NCI-H2227 (cell line): Measurements from ENCODE around the gene OTOP1.
"Not testable (repeated sequence)": the region's sequence is repeated elsewhere in the genome, so short reads cannot be mapped to it uniquely, and the experiment has no call there.

ENCODE experiments used
- DNase-seq: peaks from one replicate; lab custom pipeline; 2025; ENCODE audit not compliant: unreplicated experiment; lab: John Stamatoyannopoulos, UW

The OTOP1 gene

GRCh38 chr4:4233610-4234009, 6.9 kb upstream of the OTOP1 start:
- DNase-seq = no peak

- DNase-seq = no peak
Observed at GRCh38 chr4:4228356-4228668, 1.6 kb upstream of the OTOP1 start.

GRCh38 chr4:4227510-4228355, 1.0 kb upstream of the OTOP1 start:
- no peak for DNase-seq

GRCh38 chr4:4225915-4226605, 669 bp downstream of the OTOP1 start:
- peak; percentile 12 for DNase-seq

GRCh38 chr4:4217113-4217512, 9.6 kb downstream of the OTOP1 start:
- DNase-seq = no peak

- DNase-seq = no peak
Observed at GRCh38 chr4:4216648-4217047, 10.1 kb downstream of the OTOP1 start.

GRCh38 chr4:4213674-4214073, 13.1 kb downstream of the OTOP1 start:
- not testable (repeated sequence) for DNase-seq

- DNase-seq = no peak
Observed at GRCh38 chr4:4206204-4206603, 20.5 kb downstream of the OTOP1 start.

GRCh38 chr4:4204401-4204745, 22.4 kb downstream of the OTOP1 start:
- no peak for DNase-seq

- DNase-seq = no peak
Observed at GRCh38 chr4:4203688-4204400, 22.9 kb downstream of the OTOP1 start.

GRCh38 chr4:4202510-4202909, 24.2 kb downstream of the OTOP1 start:
- DNase-seq = no peak

GRCh38 chr4:4200624-4201023, 26.1 kb downstream of the OTOP1 start:
- no peak for DNase-seq

- no peak for DNase-seq
Observed at GRCh38 chr4:4195354-4195753, 31.4 kb downstream of the OTOP1 start.

- not testable (repeated sequence) for DNase-seq
Observed at GRCh38 chr4:4188557-4188956, 38.2 kb downstream of the OTOP1 start.

GRCh38 chr4:4185528-4185927, 41.2 kb downstream of the OTOP1 start:
- no peak for DNase-seq

GRCh38 chr4:4182835-4183568, 43.7 kb downstream of the OTOP1 start:
- DNase-seq = no peak

GRCh38 chr4:4170596-4171150, 56.1 kb downstream of the OTOP1 start:
- no peak for DNase-seq

- not testable (repeated sequence) for DNase-seq
Observed at GRCh38 chr4:4167981-4168780, 58.5 kb downstream of the OTOP1 start.

- DNase-seq = not testable (repeated sequence)
Observed at GRCh38 chr4:4166986-4167385, 59.7 kb downstream of the OTOP1 start.

GRCh38 chr4:4165701-4166392, 60.9 kb downstream of the OTOP1 start:
- not testable (repeated sequence) for DNase-seq
